ENCODE data around the gene MCM7.

MCM7 gene

DNA sequence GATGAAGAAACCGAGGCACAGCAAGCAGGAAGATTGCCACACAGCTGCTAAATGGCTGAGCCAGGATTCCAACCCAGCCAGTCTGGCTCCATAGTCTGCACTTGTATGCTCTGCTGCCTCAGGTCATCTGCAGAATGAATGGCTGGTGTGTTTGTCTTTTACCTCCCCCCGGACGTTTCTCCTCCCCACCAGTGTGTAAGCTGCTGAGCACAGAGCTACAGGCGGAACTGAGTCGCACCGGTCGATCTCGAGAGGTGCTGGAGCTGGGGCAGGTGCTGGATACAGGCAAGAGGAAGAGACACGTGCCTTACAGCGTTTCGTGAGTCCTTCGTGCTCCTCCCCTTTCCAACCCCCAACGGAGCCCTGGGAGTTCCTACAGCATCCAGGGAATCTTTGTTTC, 20.9 kb upstream of the MCM7 start:
- TF ChIP-seq, protein P1, sequence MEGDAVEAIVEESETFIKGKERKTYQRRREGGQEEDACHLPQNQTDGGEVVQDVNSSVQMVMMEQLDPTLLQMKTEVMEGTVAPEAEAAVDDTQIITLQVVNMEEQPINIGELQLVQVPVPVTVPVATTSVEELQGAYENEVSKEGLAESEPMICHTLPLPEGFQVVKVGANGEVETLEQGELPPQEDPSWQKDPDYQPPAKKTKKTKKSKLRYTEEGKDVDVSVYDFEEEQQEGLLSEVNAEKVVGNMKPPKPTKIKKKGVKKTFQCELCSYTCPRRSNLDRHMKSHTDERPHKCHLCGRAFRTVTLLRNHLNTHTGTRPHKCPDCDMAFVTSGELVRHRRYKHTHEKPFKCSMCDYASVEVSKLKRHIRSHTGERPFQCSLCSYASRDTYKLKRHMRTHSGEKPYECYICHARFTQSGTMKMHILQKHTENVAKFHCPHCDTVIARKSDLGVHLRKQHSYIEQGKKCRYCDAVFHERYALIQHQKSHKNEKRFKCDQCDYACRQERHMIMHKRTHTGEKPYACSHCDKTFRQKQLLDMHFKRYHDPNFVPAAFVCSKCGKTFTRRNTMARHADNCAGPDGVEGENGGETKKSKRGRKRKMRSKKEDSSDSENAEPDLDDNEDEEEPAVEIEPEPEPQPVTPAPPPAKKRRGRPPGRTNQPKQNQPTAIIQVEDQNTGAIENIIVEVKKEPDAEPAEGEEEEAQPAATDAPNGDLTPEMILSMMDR (IDR thresholded peaks at IDR 0.05; ENCODE audit: extremely low read depth, insufficient read depth, missing control alignments) = no peak
- no peak for DNase-seq (ENCODE audit: low spot score)
- in situ Hi-C loops (cut with MboI; ENCODE audit: low pct_unique_long_range_greater_than_20kb, low sequenced_read_pairs, unreplicated experiment) = no loop called here

DNA sequence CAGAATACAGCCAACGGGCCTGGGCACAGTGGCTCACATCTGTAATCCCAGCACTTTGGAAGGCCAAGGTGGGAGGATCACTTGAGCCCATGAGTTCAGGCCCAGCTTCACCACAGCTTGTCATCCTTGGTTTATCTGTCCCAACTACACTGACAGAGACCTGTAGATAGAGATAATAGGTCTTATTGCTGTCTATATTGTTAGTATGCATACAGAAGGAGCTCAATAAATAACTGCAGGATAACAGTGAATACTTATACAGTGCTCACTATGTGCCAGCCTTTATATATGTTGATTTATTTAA, 19.5 kb upstream of the MCM7 start:
- TF ChIP-seq, protein P1 (IDR thresholded peaks at IDR 0.05; ENCODE audit: extremely low read depth, insufficient read depth, missing control alignments) = no peak
- in situ Hi-C loops (cut with MboI; ENCODE audit: low pct_unique_long_range_greater_than_20kb, low sequenced_read_pairs, unreplicated experiment) = no loop called here
- DNase-seq (ENCODE audit: low spot score) = no peak

DNA sequence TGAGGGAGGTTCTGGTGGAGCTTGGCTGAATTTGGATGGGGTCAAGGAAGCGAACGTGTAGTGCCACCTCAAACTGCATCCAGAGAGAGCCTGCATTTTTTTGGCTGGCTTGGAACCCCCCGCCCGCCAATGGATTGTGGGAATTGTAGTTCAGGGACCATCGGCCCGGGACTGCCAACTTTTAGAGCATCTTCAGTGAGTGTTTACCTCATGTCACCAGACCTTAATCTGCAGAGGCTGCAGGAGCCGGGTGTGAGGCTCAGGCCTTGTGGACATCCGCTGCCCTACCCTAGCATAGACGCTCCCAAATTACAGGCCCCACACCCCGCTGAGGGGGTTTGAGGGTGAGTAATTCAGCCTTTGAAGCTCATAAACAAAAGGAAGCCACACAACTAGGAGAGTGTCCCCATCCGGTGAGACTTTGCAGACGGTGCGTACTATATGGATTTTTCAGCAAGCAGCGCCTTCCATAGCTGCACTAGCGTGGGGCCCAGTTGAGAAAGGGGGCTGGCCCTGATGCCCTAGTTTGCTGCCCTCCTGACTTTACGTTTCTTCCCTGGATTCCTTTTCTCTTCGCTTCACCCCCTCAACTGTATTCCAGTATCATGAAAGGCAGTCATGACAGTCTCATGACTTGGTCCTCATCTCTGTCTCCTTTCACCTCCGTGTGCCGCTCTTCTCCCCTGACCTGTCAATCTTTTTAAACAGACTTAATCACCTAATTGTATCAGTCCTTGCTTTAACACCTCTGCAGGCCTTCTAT, 19.0 kb upstream of the MCM7 start:
- TF ChIP-seq, protein P1 (IDR thresholded peaks at IDR 0.05; ENCODE audit: extremely low read depth, insufficient read depth, missing control alignments) = no peak
- no peak for DNase-seq (ENCODE audit: low spot score)
- in situ Hi-C loops (cut with MboI; ENCODE audit: low pct_unique_long_range_greater_than_20kb, low sequenced_read_pairs, unreplicated experiment) = no loop called here

DNA sequence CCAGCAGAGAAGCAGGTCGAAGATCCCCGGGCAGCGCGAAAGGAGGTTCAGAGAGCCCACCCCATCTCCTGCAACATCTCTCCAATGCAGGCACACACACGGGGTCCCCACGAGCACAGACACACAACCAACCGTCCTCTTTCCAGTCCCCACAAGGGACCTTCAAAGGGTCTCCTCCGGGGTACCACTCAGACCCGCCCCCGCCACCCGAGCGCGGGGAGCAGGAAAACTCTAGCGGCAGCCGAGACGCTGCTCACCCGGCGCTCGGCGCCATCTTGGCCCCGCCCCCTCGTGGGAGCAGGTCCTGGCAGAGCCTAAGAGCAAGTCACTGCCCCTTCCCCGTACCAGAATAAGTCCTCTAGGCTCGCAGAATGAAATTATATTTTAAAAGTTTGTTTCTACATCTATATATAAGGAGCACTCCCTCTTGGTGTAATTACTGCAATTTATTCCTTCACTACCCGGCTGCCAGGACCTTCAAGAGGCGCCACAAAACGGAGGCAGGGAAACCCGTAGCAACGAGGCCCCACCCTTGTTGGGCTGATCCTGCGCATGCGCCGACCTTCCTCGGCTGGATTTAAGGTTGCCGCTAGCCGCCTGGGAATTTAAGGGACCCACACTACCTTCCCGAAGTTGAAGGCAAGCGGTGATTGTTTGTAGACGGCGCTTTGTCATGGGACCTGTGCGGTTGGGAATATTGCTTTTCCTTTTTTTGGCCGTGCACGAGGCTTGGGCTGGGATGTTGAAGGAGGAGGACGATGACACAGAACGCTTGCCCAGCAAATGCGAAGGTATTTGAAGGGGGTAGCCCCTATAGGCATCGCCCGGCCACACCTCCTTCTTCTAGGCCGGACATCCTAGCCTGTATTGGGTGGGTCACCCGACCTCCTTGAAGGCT, 18.1 kb upstream of the MCM7 start, which contains the start of the genes CNPY4 and TAF6:
CNPY4 (plus strand) TSS at position 563 of the 898 bp plus-strand sequence; CDS start at position 674, 111 bp downstream.
TAF6 (minus strand) TSS at position 287 of the 898 bp plus-strand sequence. CDS start 5,149 bp downstream, outside the sequence.
- TF ChIP-seq, protein P1 (IDR thresholded peaks at IDR 0.05; ENCODE audit: extremely low read depth, insufficient read depth, missing control alignments) = no peak
- peak; percentile 98 for DNase-seq (ENCODE audit: low spot score)
- in situ Hi-C loops (cut with MboI; ENCODE audit: low pct_unique_long_range_greater_than_20kb, low sequenced_read_pairs, unreplicated experiment) = no loop called here

DNA sequence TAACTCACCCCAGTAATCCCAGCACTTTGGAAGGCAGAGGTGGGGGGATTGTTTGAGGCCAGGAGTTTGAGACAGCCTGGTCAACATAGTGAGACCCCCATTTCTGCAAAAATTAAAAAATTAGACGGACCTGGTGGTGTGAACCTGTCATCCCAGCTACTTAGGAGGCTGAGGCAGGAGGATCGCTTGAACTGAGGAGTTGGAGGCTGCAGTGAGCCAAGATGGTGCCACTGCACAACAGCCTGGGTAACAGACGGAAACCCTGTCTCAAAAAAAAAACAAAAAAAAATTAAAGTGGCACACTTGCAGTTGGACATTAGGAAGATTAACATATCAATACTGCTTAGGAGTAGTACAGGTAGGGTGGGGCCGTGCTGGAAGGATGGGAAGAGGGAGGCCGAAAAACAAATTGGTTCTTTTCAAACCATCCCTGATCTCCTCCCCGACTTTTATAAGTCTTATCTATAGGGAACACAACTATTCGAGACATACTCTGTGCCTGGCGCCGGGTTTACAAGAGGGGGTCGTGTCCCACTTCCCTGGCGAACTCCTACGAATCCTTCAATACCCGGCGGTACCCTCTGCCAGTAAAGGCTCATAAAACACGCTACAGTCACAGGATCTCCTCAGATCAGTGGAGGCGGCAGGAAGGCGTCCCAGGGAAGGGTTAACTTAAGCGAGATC, 17.3 kb upstream of the MCM7 start:
- in situ Hi-C loops (cut with MboI; ENCODE audit: low pct_unique_long_range_greater_than_20kb, low sequenced_read_pairs, unreplicated experiment) = no loop called here
- peak; percentile 33 for DNase-seq (ENCODE audit: low spot score)
- TF ChIP-seq, protein P1 (IDR thresholded peaks at IDR 0.05; ENCODE audit: extremely low read depth, insufficient read depth, missing control alignments) = no peak

DNA sequence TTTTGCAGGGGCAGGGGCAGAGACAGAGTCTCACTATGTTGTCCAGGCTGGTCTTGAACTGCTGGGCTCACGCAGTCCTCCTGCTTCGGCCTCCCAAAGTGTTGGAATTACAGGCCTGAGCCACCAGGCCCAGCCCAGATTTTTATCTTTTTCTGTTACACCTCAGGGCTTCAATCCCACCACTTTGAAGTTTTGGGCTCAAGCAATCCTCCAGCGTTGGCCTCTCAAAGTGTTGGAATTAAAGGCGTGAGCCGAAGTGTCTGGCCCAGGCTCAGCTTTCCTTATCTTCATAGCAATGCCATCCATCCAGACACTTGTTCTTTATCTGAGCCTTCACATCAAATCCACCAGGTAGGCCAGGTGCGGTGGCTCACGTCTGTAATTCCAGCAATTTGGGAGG, 13.8 kb upstream of the MCM7 start:
- TF ChIP-seq, protein P1 (IDR thresholded peaks at IDR 0.05; ENCODE audit: extremely low read depth, insufficient read depth, missing control alignments) = no peak
- in situ Hi-C loops (cut with MboI; ENCODE audit: low pct_unique_long_range_greater_than_20kb, low sequenced_read_pairs, unreplicated experiment) = no loop called here
- no peak for DNase-seq (ENCODE audit: low spot score)

Measured in GM13977 (cell line).